Neural cell (in vitro differentiated cells): Measurements from ENCODE around the gene SRPK1.

Experiments used
- EP300 ChIP-seq: fragments of 450-650 bp; conservative IDR thresholded peaks from 2 replicates; pipeline ENCODE4 v1.6.1; 2014; ENCODE audit warnings: antibody characterized with exemption, mild to moderate bottlenecking, moderate library complexity; ENCODE audit not compliant: poor library complexity, severe bottlenecking
- EZH2 ChIP-seq: fragments of 200-600, 300-800 bp; shearing (Covaris generic), sonication (generic); IDR thresholded peaks from 2 replicates; pipeline ENCODE4 v1.6.1; 2014; ENCODE audit warnings: antibody characterized with exemption, low read length, borderline replicate concordance, mild to moderate bottlenecking; ENCODE audit not compliant: insufficient read depth, poor library complexity, severe bottlenecking
- TF ChIP-seq, protein P1 (sequence below): IDR thresholded peaks from 2 replicates; pipeline ENCODE4 v1.6.1; 2012; ENCODE audit warnings: borderline replicate concordance
- TF ChIP-seq, protein P2 (sequence below): fragments of 450-650 bp; IDR thresholded peaks from 2 replicates; pipeline ENCODE4 v1.5.1; 2014; ENCODE audit warnings: antibody characterized with exemption, mild to moderate bottlenecking, moderate library complexity; ENCODE audit not compliant: poor library complexity, severe bottlenecking

DNA sequence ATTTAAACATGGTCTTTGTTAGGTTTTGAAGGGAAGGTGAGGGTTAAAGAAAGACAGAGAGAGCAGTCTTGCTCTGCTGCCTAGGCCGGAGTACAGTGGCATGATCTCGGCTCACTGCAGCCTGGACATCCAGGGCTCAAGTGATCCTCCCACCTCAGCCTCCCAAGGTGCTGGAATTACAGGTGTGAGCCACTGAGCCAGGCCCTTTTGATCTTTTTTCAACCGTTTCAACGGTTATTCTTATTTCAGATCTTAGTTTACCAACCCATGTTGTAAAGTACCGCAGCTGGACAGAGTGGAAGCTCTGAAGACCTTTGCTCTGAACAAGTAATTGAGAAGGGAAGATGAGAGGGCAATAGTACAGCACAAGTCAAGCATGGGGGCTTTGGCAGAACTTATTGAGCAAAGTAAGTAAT is 1.2 kb upstream of the SRPK1 start:
- TF ChIP-seq, protein P1, sequence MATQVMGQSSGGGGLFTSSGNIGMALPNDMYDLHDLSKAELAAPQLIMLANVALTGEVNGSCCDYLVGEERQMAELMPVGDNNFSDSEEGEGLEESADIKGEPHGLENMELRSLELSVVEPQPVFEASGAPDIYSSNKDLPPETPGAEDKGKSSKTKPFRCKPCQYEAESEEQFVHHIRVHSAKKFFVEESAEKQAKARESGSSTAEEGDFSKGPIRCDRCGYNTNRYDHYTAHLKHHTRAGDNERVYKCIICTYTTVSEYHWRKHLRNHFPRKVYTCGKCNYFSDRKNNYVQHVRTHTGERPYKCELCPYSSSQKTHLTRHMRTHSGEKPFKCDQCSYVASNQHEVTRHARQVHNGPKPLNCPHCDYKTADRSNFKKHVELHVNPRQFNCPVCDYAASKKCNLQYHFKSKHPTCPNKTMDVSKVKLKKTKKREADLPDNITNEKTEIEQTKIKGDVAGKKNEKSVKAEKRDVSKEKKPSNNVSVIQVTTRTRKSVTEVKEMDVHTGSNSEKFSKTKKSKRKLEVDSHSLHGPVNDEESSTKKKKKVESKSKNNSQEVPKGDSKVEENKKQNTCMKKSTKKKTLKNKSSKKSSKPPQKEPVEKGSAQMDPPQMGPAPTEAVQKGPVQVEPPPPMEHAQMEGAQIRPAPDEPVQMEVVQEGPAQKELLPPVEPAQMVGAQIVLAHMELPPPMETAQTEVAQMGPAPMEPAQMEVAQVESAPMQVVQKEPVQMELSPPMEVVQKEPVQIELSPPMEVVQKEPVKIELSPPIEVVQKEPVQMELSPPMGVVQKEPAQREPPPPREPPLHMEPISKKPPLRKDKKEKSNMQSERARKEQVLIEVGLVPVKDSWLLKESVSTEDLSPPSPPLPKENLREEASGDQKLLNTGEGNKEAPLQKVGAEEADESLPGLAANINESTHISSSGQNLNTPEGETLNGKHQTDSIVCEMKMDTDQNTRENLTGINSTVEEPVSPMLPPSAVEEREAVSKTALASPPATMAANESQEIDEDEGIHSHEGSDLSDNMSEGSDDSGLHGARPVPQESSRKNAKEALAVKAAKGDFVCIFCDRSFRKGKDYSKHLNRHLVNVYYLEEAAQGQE, result no peak
- TF ChIP-seq, protein P2, sequence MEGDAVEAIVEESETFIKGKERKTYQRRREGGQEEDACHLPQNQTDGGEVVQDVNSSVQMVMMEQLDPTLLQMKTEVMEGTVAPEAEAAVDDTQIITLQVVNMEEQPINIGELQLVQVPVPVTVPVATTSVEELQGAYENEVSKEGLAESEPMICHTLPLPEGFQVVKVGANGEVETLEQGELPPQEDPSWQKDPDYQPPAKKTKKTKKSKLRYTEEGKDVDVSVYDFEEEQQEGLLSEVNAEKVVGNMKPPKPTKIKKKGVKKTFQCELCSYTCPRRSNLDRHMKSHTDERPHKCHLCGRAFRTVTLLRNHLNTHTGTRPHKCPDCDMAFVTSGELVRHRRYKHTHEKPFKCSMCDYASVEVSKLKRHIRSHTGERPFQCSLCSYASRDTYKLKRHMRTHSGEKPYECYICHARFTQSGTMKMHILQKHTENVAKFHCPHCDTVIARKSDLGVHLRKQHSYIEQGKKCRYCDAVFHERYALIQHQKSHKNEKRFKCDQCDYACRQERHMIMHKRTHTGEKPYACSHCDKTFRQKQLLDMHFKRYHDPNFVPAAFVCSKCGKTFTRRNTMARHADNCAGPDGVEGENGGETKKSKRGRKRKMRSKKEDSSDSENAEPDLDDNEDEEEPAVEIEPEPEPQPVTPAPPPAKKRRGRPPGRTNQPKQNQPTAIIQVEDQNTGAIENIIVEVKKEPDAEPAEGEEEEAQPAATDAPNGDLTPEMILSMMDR, result no peak
- no peak for TF ChIP-seq EZH2
- no peak for TF ChIP-seq EP300
